ENCODE data around the gene VAT1L.
A peak's percentile ranks its signal among the peaks of the same experiment; 100 is the strongest.

The VAT1L gene

DNA sequence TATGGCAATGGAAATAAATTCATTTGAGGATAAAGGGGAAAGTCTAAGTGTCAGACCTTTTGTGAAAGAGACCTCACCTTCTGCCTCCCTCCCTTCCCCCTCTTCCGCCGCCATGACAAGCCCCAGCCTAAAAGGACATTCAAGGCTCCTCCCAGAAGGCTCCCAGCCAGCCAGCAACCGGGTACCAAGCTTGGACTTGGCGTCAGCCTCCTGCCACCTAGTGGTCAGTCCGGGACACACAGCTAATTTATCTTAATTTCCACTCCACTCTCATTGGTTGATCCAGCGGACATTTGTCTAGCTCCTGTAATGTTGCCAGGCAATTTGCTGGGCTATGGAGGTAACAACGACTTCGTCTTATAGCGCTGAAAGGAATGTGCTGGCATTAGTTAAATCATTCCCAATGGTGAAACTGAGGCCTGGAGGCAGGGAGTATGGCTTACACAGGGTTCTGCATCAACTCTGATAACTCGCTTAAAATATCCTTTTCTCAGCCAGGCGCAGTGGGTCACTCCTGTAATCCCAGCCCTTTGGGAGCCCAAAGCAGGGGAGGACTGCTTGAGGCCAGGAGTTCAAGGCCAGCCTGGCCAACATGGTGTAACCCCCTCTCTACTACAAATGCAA lies 214.7 kb downstream of the VAT1L start:
- peak; percentile 72 for DNase-seq

DNA sequence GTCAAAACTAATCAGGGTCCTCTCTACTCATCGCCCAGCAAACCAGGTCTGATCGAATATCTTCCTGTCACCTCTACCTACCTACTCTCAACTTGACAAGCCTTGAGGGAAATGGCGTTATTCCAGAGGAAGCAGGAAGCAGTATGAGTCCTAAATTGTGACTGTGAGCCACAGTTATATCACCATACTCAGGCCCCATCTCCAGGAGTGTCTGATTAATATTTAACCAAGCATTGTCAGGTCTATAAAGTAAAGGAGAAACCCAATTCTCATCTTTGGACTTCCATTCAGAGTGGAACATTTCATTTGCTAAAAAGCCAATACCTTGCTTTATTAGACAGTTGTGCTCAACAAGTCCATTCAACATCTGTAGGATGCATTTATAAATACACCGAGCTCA lies 216.2 kb downstream of the VAT1L start:
- no peak for DNase-seq

DNA sequence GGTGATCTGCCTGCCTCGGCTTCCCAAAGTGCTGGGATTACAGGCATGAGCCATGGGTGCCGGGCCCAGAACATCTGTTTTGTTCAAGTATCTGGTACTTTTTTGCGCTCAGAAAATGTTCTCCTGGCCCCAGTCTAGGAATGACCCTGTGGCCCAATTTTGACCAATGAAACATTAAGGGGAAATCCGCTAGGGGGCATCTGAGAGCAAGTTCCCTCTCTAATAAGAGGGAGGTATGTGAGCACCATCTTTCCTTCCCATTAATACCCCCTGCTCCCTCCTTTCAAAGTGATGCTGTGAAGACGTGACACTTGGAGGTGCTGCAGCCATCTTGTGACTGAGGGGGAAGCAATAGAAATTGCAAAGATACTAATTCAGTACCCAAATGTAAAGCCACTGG lies 217.5 kb downstream of the VAT1L start:
- DNase-seq = no peak

DNA sequence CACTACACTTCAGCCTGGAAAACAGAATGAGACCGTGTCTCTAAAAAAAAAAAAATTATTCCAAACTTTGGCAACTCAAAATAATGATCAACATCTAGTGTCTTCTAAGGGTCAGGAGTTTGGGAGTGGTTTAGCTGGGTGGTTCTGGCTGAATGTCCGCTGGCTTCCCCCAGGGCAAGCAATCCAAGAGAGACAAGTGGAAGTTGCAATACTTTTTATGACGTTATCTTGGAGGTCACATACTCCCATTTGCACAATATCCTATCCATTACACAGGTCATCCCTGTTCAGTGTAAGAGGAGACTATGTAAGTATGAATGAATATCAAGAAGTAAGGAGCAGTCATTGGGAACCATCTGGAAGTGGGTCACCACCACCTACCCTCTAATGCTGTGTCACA lies 218.8 kb downstream of the VAT1L start:
- no peak for DNase-seq

DNA sequence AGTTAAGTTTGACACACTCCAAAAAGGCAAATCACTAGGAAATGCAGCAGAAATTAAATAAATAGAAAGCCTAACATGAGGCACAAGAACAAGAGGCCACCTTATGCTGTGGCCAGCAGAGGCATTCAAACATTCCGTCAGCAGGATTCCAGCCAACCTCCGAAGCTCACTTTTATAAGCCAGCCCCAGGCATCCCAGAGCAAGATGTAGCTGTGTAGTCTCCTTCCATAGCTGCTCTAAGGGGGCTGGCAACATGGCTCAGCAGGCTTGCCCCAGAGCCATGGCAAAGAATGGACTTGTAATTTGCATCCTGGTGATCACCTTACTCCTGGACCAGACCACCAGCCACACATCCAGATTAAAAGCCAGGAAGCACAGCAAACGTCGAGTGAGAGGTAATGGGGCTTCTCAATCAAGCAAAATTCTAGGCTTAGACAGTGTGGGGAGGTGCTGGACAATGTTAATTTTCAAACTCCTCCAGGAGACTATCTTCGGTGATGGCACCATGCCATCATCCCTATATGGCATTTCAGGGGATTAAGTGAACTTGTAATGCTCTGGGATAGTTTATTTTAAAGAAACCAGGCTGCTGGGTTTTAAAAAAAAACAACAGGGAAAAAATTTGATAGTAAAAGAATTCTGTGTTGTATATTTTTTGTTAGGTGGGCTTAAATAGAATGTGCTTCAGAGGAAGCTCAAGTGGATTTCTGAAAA lies 234.1 kb downstream of the VAT1L start, which contains the start of gene CLEC3A:
Gene CLEC3A, plus strand, starts transcription at position 202 of the 714 bp plus-strand sequence. Its CDS starts 79 bp downstream, at position 281.
- DNase-seq = no peak

DNA sequence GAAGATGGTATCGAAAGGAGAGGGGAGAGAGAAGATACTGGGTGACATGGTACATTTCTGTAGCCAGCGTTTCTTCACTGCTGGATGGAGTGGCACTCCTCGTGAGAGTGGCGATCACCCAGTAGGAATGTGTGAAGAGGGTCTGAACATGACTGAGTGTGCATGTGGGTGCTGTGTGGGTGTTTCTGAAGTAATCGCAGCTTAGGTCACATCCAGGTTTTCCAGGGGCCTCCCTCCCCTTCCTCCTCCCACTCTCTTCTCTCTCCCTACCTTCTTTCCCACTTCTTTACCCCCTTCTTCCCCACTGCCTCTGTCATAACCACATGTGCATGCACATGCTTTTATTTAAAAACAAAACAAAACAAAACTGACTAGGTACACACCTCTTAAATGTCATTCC lies 235.8 kb downstream of the VAT1L start:
- no peak for DNase-seq

DNA sequence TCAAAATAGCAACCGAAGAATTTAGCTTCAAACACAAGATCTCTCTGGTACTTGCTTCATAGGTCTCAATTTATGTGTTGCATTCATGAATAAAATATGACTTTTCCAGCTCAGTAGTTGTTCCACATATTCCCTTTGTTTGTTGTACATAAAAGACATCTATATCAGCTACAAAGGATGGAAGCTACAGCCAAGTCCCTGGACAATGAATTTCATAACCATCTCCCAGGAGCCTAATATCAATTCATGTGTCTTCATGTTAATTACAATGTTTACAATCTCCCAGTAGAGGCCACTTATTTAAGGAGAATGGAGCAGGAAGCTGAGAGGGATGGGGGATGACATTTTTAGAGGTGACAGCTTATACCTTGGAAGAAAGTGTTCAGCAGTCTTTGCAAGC lies 237.3 kb downstream of the VAT1L start:
- DNase-seq = no peak

DNA sequence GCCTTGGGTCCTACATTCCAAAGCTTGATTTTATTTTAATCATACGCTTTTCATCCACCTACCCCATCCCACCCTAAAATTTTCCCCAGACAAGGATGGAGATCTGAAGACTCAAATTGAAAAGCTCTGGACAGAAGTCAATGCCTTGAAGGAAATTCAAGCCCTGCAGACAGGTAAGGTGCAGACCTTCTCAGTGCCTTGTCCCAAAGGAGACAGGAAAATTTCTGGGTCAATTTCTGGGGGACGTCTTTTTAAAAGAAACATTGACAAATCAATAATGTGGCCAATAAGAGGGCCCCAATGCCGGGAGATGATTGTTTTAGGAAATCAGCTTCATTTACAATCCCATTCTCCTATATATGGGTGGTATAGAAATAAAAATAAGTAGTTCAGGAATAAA lies 239.7 kb downstream of the VAT1L start:
- DNase-seq = no peak
